NCI-H1417 treated with DMSO at 0.1 percent for 48 hours (cell line): Measurements from ENCODE around the gene SSTR3.
"Not testable (repeated sequence)": the region's sequence is repeated elsewhere in the genome, so short reads cannot be mapped to it uniquely, and the experiment has no call there.

ENCODE experiments used
- DNase-seq: peaks from one replicate; lab custom pipeline; 2025; lab: John Stamatoyannopoulos, UW

Gene SSTR3

GRCh38 chr22:37181681-37182080, 30.6 kb downstream of the SSTR3 start:
- DNase-seq: no peak

- no peak for DNase-seq
Observed at GRCh38 chr22:37180531-37181231, 31.6 kb downstream of the SSTR3 start.

- no peak for DNase-seq
Observed at GRCh38 chr22:37179622-37180420, 32.5 kb downstream of the SSTR3 start.

GRCh38 chr22:37179126-37179470, 33.2 kb downstream of the SSTR3 start:
- no peak for DNase-seq

GRCh38 chr22:37178350-37179125, 33.7 kb downstream of the SSTR3 start:
- no peak for DNase-seq

GRCh38 chr22:37177755-37178154, 34.5 kb downstream of the SSTR3 start:
- no peak for DNase-seq

- DNase-seq: no peak
Observed at GRCh38 chr22:37177221-37177620, 35.1 kb downstream of the SSTR3 start.

- DNase-seq: no peak
Observed at GRCh38 chr22:37176464-37177061, 35.7 kb downstream of the SSTR3 start.

- no peak for DNase-seq
Observed at GRCh38 chr22:37175414-37176281, 36.6 kb downstream of the SSTR3 start.

GRCh38 chr22:37174964-37175363, 37.3 kb downstream of the SSTR3 start:
- no peak for DNase-seq

- DNase-seq: no peak
Observed at GRCh38 chr22:37173709-37174108, 38.6 kb downstream of the SSTR3 start.

GRCh38 chr22:37172266-37173245, 39.7 kb downstream of the SSTR3 start:
- no peak for DNase-seq

- no peak for DNase-seq
Observed at GRCh38 chr22:37171662-37172061, 40.6 kb downstream of the SSTR3 start.

GRCh38 chr22:37170689-37171405, 41.4 kb downstream of the SSTR3 start:
- DNase-seq: not testable (repeated sequence)

- no peak for DNase-seq
Observed at GRCh38 chr22:37169947-37170688, 42.2 kb downstream of the SSTR3 start.

- DNase-seq: no peak
Observed at GRCh38 chr22:37169406-37169805, 42.9 kb downstream of the SSTR3 start.

GRCh38 chr22:37167981-37168647, 44.2 kb downstream of the SSTR3 start:
- DNase-seq: no peak
